ENCODE measurements around the gene B4GALT1.

DNA sequence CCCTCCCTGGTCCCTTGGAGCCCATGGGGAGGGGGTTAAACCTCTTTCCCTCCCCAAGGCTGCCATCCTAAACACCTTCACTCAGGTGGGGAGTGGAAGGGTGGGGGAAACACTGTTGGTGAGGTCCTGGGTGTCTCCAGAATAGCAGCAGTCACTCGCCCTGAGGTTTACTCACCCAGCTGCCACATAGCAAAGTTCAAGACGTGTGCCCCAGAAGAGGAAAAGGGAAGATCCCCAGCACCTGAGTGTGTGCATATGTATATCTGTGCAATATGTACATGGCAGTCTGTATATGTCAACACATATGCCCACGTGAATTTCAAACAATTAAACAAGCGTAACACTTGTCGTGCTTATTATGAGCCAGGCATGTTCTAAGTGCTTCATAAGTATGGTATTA, 59.4 kb downstream of the B4GALT1 start:
- TF ChIP-seq EZH2 (IDR thresholded peaks at IDR 0.05; ENCODE audit: low read length, missing control alignments), result no peak
- TF ChIP-seq, protein P1, sequence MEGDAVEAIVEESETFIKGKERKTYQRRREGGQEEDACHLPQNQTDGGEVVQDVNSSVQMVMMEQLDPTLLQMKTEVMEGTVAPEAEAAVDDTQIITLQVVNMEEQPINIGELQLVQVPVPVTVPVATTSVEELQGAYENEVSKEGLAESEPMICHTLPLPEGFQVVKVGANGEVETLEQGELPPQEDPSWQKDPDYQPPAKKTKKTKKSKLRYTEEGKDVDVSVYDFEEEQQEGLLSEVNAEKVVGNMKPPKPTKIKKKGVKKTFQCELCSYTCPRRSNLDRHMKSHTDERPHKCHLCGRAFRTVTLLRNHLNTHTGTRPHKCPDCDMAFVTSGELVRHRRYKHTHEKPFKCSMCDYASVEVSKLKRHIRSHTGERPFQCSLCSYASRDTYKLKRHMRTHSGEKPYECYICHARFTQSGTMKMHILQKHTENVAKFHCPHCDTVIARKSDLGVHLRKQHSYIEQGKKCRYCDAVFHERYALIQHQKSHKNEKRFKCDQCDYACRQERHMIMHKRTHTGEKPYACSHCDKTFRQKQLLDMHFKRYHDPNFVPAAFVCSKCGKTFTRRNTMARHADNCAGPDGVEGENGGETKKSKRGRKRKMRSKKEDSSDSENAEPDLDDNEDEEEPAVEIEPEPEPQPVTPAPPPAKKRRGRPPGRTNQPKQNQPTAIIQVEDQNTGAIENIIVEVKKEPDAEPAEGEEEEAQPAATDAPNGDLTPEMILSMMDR (conservative IDR thresholded peaks at IDR 0.05 in 1 of 2, IDR thresholded peaks at IDR 0.05 in 1 of 2; ENCODE audit: low read depth in 1 of 2, low read length in 2 of 2), result no peak
